DOHH2 (cell line): ENCODE results near the gene RNF8.
"Not testable (repeated sequence)": the region's sequence is repeated elsewhere in the genome, so short reads cannot be mapped to it uniquely, and the experiment has no call there.

Experiments used
- H3F3A ChIP-seq: fragments of 200-600 bp; sonication (generic), shearing (Covaris generic); 2 replicates; pipeline ENCODE4 v1.6.0; 2016; ENCODE audit warnings: antibody characterized with exemption, mild to moderate bottlenecking; ENCODE audit not compliant: control insufficient read depth, insufficient read depth
- H3K27ac ChIP-seq: fragments of 200-600 bp; sonication (generic); 2 replicates; pipeline ENCODE4 v1.5.1; 2014; ENCODE audit warnings: low read depth, mild to moderate bottlenecking, low read length, moderate library complexity
- H3K27me3 ChIP-seq: fragments of 200-600 bp; sonication (generic); 2 replicates; pipeline ENCODE4 v1.6.1; 2014; ENCODE audit warnings: mild to moderate bottlenecking, low read length, mixed read lengths; ENCODE audit not compliant: control insufficient read depth
- H3K36me3 ChIP-seq: fragments of 200-600 bp; sonication (generic); 2 replicates; pipeline ENCODE4 v1.6.1; 2014; ENCODE audit warnings: mild to moderate bottlenecking, low read length, moderate library complexity, mixed read lengths; ENCODE audit not compliant: control insufficient read depth
- H3K4me1 ChIP-seq: fragments of 200-600 bp; sonication (generic); 2 replicates; pipeline ENCODE4 v1.6.1; 2014; ENCODE audit warnings: mild to moderate bottlenecking, low read length, mixed read lengths; ENCODE audit not compliant: control insufficient read depth
- H3K4me2 ChIP-seq: fragments of 200-600 bp; sonication (generic); 2 replicates; pipeline ENCODE4 v1.6.0; 2014; ENCODE audit warnings: mild to moderate bottlenecking, low read length, moderate library complexity
- H3K4me3 ChIP-seq: fragments of 200-600 bp; sonication (generic); 2 replicates; pipeline ENCODE4 v1.5.1; 2014; ENCODE audit warnings: mild to moderate bottlenecking, low read length, mixed read lengths
- H3K79me2 ChIP-seq: fragments of 200-600 bp; sonication (generic); 2 replicates; pipeline ENCODE4 v1.6.1; 2014; ENCODE audit warnings: mild to moderate bottlenecking, low read length, mixed read lengths; ENCODE audit not compliant: control insufficient read depth
- H3K9me2 ChIP-seq: fragments of 200-600 bp; sonication (generic); replicated peaks from 2 replicates; pipeline ENCODE4 v1.6.1; 2014; ENCODE audit warnings: mild to moderate bottlenecking, low read length, mixed read lengths; ENCODE audit not compliant: control insufficient read depth
- H3K9me3 ChIP-seq: fragments of 200-600 bp; sonication (generic); 2 replicates; pipeline ENCODE4 v1.6.1; 2014; ENCODE audit warnings: antibody characterized with exemption, low read length, mixed read lengths; ENCODE audit not compliant: control insufficient read depth, insufficient read depth
- H4K20me1 ChIP-seq: fragments of 200-600 bp; sonication (generic); 2 replicates; pipeline ENCODE4 v1.6.0; 2014; ENCODE audit warnings: low read depth, mild to moderate bottlenecking, antibody characterized with exemption, low read length, moderate library complexity; ENCODE audit not compliant: control insufficient read depth, insufficient read depth
- EZH2phosphoT487 ChIP-seq: fragments of 200-600 bp; sonication (generic); IDR thresholded peaks from 2 replicates; pipeline ENCODE4 v1.6.1; 2017; ENCODE audit warnings: borderline replicate concordance, mild to moderate bottlenecking, antibody characterized with exemption, low read length, moderate library complexity, mixed read lengths
- TF ChIP-seq, protein P1 (sequence below): fragments of 200-600 bp; sonication (generic); IDR thresholded peaks from one replicate; pipeline ENCODE4 v1.5.1; 2014; ENCODE audit warnings: antibody characterized with exemption, mild to moderate bottlenecking, low read depth, low read length; ENCODE audit not compliant: poor library complexity, severe bottlenecking

Gene RNF8

DNA sequence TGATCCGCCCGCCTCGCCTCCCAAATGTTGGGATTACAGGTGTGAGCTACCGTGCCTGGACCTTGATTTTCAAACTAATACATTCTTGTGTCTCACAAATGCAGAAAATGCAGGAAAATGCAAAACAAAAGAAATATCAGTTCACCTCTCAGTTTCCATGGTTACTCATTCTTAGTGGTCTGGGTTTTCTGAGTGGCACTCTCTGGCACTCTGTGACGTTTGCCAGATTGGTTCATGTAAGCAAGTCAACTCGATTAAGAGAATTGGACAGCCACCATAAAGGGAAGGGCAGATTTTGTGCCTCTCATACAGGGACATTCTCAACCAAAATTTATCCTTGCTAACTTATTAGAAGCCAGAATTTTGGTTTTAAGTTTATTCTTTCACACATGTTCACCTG is 87.9 kb downstream of the RNF8 start:
- Histone ChIP-seq H3K79me2 (no peaks in the 10 kb centered on the region; the same call in 1 of the 2 replicates), H3K9me2 (no peaks in the 10 kb centered on the region), H3F3A (no peaks in the 10 kb centered on the region), H3K9me3 (no peaks in the 10 kb centered on the region), H3K36me3 (peaks cover 51% of the 10 kb centered on the region), H3K4me1 (no peaks in the 10 kb centered on the region), H3K4me2 (no peak overlapping the region), H4K20me1 (no peaks in the 10 kb centered on the region), H3K27ac (no peak overlapping the region), H3K27me3 (no peaks in the 10 kb centered on the region), H3K4me3 (no peak overlapping the region)
- no peak for TF ChIP-seq EZH2phosphoT487
- TF ChIP-seq, protein P1, sequence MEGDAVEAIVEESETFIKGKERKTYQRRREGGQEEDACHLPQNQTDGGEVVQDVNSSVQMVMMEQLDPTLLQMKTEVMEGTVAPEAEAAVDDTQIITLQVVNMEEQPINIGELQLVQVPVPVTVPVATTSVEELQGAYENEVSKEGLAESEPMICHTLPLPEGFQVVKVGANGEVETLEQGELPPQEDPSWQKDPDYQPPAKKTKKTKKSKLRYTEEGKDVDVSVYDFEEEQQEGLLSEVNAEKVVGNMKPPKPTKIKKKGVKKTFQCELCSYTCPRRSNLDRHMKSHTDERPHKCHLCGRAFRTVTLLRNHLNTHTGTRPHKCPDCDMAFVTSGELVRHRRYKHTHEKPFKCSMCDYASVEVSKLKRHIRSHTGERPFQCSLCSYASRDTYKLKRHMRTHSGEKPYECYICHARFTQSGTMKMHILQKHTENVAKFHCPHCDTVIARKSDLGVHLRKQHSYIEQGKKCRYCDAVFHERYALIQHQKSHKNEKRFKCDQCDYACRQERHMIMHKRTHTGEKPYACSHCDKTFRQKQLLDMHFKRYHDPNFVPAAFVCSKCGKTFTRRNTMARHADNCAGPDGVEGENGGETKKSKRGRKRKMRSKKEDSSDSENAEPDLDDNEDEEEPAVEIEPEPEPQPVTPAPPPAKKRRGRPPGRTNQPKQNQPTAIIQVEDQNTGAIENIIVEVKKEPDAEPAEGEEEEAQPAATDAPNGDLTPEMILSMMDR = no peak

DNA sequence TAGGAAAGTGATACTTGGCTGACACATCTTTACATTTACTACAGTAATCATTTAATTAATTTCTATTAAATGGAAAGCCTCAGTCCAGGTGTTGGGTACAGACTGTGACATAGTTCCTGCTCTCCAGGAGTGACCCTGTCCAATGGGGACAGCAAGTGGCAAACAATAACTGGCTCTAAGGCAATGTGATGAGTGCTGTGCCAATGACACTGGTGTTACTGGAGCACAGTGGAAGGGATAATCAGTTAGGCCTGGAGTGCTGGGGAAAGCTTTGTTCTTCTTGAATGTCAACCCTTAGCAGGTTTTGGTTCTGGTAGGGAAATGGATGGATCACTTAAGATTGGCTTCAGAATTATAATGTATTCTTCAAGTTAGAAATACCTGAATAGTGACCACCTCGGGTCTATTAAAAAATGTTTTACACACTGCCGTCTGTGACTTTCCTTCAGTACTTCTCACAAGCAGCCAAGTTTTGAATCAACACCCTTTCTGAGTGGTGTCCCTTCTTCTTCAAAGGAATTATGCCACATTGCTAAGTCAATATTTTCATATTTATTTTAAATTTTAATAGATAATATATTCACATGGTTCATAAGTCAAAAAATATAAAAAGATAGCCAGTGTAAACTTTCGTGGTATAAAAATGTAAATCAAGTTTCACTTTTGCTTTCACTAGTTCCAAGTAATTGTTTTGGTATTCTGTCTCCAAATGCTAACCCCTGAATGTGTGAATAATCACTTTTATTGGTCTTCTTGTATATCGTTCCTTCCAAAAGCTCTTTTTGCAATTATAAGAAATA is 88.8 kb downstream of the RNF8 start:
- Histone ChIP-seq H3K36me3 (peaks cover 53% of the 10 kb centered on the region), H3K9me2 (no peaks in the 10 kb centered on the region), H3K4me1 (no peaks in the 10 kb centered on the region), H4K20me1 (no peaks in the 10 kb centered on the region), H3K27ac (no peak overlapping the region), H3K4me3 (no peak overlapping the region), H3K9me3 (no peaks in the 10 kb centered on the region), H3F3A (no peaks in the 10 kb centered on the region), H3K27me3 (no peaks in the 10 kb centered on the region), H3K79me2 (no peaks in the 10 kb centered on the region; the same call in 1 of the 2 replicates), H3K4me2 (no peak overlapping the region)
- TF ChIP-seq, protein P1 = no peak
- no peak for TF ChIP-seq EZH2phosphoT487

DNA sequence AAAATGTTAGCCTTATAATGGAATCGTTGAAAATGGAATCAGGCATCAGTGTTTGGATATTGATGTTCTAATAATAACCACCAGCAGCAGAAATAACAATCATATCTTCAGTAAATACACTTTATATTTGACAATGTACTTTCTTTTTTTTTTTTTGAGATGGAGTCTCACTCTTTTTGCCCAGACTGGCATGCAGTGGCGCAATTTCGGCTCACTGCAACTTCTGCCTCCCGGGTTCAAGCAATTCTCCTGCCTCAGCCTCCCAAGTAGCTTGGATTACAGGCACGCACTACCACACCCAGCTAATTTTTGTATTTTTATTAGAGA is 89.4 kb downstream of the RNF8 start:
- not testable (repeated sequence) for H3K9me2 ChIP-seq, H3K27me3 ChIP-seq, H3K4me2 ChIP-seq, H3K4me1 ChIP-seq, H3F3A ChIP-seq, H3K4me3 ChIP-seq, H4K20me1 ChIP-seq, H3K79me2 ChIP-seq, H3K9me3 ChIP-seq, H3K27ac ChIP-seq
- peaks cover 54% of the 10 kb centered on the region for H3K36me3 ChIP-seq
